ENCODE data around the gene M1AP.

Gene M1AP

DNA sequence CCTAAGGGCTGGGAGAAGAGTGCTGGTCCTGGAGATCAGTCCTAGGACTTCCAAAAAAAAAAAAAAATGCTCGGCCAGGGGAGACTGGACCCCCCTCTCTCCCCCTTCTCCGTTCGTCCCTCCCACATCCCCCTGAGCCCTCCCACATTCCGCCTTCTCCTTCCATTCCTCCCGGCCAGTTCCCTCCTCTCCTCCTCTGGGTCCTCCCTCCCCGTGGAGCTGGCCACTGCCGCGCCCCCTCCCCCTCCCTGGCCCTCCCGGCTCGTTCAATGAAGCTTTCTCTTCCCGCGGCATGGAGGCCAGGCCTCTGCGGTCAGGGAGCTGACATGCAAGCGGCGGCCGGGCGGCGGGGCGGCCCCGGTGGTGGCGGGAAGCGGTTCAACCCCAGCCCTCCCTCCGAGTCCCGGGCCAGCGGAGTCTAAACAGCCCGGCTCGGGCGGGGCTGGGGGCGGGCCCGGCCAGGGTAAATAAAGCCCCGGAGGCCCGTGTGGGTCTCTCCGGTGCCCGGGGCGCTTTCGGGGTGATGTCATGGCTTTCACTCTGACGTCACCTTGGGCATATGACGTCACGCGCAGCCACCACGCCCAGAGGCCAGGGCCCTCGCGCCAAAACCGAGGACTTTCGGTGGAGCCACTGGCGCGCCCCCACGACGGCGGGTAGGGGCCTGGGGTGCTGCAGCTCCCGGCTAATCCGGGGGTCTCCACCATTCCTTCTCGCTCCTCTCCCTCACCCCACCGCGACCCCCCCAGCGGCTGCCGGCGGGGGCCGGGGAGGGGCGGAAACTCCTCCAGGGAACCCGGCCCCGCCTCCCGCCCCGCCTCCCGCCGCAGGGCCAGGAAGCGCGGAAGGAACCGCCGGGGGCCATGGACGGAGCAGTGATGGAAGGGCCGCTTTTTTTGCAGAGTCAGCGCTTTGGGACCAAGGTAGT lies 94.0 kb downstream of the M1AP start, which contains the start of the genes DOK1 and LOXL3:
TSS of gene DOK1 (plus strand) at position 829 of the 928 bp plus-strand sequence. CDS start at position 864, 35 bp downstream.
TSS of gene LOXL3 (minus strand) at position 51 of the 928 bp plus-strand sequence. CDS start 1,308 bp downstream, outside the sequence.
- H3K4me3 Mint-ChIP-seq = peak within 1 kb of the TSS; percentile 94

DNA sequence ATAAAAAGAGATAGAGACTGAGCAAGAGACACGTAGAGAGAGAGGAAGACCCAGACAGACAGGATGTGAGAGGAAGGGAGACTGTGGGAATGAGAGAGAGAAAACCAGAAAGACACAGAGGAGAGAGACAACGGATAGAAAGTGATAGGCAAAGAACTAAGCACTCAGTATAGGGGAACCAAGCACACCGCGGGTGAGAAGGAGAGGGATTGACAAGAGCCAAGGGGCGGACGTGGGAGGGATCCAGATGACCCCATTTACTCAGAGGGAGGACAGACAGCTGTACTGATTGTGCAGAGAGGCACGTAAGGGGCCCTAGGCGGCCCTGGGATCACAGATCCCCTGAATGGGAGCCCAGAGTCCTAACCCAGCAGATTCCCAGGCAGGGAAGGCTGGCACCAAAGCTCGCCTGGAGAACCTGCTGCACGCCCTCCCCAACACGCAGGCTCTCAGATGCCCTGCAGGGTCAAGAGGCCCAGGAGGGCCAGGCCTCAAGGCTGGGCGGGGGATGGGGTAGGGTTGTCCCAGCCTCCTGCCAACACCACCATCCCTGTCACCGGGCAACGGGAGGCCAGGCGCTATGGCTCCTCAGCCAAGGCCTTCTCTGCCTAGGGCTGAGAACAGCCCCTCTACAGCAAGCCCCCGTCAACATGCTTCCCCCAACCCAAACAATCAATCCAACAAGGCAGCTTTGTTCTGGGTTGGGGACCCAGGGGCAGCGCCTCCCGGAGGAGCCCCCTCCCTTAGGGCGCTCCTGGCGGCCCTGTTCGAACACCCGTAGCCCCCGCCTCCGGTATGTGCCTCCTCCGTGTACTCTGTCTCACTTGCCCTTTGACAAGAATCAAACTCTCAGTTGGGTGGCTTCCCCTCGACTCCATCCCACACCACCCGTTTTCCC lies 95.0 kb downstream of the M1AP start:
- ATAC-seq = no peak
- H3K27me3 Mint-ChIP-seq = peaks cover 13% of the 10 kb centered on the region
- H3K9me3 Mint-ChIP-seq = no peaks in the 10 kb centered on the region
- peaks cover 58% of the 10 kb centered on the region for H3K4me1 Mint-ChIP-seq
- peak overlapping the region; percentile 69 for H3K4me3 Mint-ChIP-seq
- H3K36me3 Mint-ChIP-seq = peaks cover 8% of the 10 kb centered on the region
- peak overlapping the region; percentile 80 for H3K27ac Mint-ChIP-seq

More for the DNA sequence above, 94.0 kb downstream of the M1AP start, which contains the start of the genes DOK1 and LOXL3:
- Mint-ChIP-seq H3K27me3 (peaks cover 13% of the 10 kb centered on the region), H3K36me3 (peaks cover 8% of the 10 kb centered on the region), H3K27ac (peak within 1 kb of the TSS; percentile 80), H3K4me1 (peaks cover 54% of the 10 kb centered on the region), H3K9me3 (no peaks in the 10 kb centered on the region)
- peak; percentile 81 for ATAC-seq

DNA sequence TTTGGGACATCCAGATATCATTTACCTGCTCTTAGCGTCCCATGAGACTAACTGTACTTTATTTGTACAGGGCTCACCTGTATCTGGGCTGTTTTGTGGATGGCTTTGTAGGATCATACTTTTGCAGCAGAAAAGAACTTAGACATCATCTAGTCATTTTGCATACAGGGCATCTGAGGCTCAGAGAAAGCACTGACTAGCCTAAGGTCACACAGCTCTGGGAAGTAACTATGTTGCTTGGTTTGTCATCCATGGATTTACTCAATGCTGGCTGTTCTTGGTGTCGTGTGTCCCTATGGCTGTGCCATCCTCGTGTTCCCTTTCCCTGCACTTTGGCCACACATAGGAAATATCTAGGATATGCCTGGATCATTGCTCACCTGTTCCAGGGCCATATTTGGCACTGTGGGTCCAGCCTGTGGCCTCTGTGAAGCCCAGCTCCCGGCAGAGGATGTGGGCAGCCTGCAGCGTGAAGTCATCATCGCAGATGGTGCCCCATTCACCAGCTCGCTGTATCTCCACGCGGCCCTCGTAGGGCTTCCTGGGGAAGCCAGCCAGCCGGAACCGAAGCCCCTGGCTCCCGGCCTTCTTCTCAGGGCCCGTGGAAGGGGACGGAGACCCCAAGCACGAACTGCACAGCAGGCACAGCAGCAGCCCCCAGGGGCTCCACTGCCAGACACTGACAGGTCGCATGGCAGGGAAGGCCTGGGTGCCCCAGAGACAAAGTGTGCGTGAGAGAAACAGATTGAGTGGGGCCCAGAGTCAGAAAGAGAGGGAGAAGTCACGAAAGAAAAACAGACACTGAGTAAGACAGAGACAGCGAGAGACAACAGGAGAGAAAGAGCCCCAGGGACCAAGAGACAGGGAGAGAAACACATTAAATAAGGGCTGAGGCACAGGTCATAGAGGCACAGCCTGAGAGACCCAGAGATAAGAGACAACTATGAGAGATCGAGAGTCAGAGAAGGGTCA lies 95.9 kb downstream of the M1AP start:
- no peaks in the 10 kb centered on the region for H3K9me3 Mint-ChIP-seq
- peak; percentile 34 for ATAC-seq
- H3K36me3 Mint-ChIP-seq = peaks cover 6% of the 10 kb centered on the region
- peaks cover 13% of the 10 kb centered on the region for H3K27me3 Mint-ChIP-seq
- peaks cover 60% of the 10 kb centered on the region for H3K4me1 Mint-ChIP-seq
- H3K4me3 Mint-ChIP-seq = peak overlapping the region; percentile 64
- H3K27ac Mint-ChIP-seq = peak overlapping the region; percentile 80

DNA sequence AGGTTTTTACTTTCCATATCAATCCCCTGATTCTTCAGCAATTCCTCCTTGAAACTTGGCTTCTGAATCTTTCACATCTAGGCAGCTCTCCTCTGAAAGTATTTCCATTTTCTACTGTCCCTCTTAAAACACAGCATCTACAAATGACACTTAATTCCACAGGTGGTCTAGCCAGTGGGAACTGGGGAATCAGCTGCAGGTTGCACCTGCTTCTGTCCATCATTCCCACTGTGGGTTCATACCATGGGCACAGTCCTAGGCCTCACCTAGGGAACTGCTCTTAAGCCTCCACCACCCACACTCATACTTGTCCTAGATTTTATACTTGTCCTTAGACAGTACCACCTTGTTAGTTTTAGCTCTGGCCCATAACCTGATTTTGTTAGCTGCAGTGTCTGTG lies 96.6 kb downstream of the M1AP start:
- Mint-ChIP-seq H3K4me1 (peaks cover 57% of the 10 kb centered on the region), H3K9me3 (no peaks in the 10 kb centered on the region), H3K4me3 (peak overlapping the region; percentile 64)

DNA sequence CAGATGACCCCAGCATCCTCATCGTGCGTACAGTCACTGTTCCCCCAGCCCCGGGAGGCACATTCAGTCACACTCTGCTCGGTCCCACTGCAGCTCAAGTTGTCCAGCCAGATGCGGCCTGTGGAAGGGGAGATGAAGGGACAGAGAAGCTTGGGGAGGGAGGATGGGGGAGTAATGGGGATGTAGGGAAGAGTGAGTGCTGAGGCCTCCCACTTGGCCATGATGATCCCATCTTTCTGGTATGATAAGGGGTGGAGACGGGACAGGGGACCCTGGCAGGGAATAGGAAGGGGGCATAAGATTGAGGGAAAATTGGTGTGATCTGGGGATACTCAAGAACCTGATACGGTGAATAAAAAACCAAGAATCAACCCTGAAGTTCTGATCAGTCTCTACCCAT lies 97.9 kb downstream of the M1AP start:
- H3K36me3 Mint-ChIP-seq = no peaks in the 10 kb centered on the region
- peaks cover 13% of the 10 kb centered on the region for H3K27me3 Mint-ChIP-seq
- no peak overlapping the region for H3K27ac Mint-ChIP-seq
- peak overlapping the region; percentile 39 for H3K4me3 Mint-ChIP-seq
- no peaks in the 10 kb centered on the region for H3K9me3 Mint-ChIP-seq
- no peak for ATAC-seq
- peaks cover 44% of the 10 kb centered on the region for H3K4me1 Mint-ChIP-seq

More for the DNA sequence above, 96.6 kb downstream of the M1AP start:
- ATAC-seq = no peak
- Mint-ChIP-seq H3K27ac (peak overlapping the region; percentile 80), H3K27me3 (peaks cover 13% of the 10 kb centered on the region), H3K36me3 (no peaks in the 10 kb centered on the region)

DNA sequence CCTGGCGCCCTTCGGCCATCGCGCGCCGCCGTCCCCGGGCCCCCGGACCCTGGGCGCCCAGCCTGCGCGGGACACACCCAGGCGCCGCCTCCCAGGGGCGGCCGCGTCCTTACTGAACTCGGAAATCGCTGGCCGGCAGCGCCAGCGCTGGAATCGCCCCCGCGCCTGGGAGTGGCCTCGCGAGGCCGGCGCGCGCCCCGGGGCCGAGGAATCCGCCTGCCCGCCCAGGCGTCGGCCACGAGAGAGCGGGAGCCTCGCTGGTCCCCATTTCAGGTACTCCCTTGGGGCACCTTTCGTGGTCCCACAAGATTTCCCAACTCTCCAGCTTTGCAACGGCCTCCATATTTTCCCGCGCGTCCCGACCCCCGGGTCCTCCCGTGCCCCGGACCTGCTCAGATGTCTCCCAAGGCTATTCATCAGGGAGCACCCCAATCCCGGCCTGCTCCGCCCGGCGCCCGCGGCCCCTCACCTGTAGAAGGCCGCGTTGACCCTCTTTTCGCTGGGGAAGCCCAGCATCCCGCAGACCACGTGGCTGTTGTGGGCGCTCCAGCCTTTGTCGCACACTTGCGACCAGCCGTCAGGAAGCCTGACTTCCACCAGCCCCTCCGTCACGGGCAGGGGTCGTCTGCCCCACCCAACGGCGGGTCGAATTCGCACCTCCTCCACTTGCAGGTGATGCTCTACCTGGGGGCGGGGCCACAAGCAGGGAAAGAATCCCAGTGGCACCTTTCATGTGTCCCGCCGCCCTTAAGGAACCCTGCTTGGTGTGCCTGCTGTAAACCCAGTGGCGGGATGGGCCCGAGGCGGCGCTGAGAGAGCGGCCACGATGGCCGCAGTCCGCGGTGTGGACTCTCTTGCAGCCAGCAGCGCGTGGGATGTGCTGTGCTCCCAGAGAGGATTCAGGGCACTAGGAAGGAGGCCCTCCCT lies 99.0 kb downstream of the M1AP start:
- peak; percentile 50 for ATAC-seq
- peak overlapping the region; percentile 78 for H3K4me3 Mint-ChIP-seq
- no peaks in the 10 kb centered on the region for H3K36me3 Mint-ChIP-seq
- H3K27ac Mint-ChIP-seq = peak overlapping the region; percentile 71
- peaks cover 13% of the 10 kb centered on the region for H3K27me3 Mint-ChIP-seq
- no peaks in the 10 kb centered on the region for H3K9me3 Mint-ChIP-seq
- H3K4me1 Mint-ChIP-seq = peaks cover 43% of the 10 kb centered on the region

DNA sequence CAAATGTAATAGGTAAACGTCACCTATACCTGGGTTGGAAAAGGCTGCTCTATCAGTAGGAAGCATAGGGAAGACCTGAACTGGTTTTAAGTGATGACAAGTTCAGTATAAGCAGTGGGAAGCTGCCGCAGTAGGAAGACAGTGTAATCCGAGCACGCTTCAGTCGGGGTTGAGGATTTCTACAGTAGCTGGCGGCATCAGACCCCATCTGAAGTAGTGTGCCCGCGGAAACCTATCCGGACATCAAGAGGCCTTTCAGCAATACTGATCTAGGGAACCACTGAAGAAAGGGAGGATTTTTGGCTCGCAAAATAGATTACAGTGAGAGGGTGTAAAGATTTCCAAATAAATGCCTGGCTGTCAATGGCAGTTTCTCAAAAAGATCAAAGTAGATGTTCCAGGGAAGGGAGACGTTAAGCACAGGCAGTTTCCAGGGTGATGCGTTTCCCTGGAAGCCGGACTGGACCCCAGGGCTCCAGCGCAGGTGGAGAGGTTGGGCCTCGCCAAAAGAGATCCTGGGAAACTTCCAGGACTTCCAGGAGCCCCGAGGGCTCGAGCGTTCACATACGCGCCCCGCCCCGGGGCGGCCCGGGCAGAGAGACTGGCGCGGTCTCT lies 99.7 kb downstream of the M1AP start:
- peaks cover 13% of the 10 kb centered on the region for H3K27me3 Mint-ChIP-seq
- no peak for ATAC-seq
- H3K4me1 Mint-ChIP-seq = peaks cover 38% of the 10 kb centered on the region
- H3K27ac Mint-ChIP-seq = peak overlapping the region; percentile 35
- H3K9me3 Mint-ChIP-seq = no peaks in the 10 kb centered on the region
- no peaks in the 10 kb centered on the region for H3K36me3 Mint-ChIP-seq
- peak overlapping the region; percentile 75 for H3K4me3 Mint-ChIP-seq

DNA sequence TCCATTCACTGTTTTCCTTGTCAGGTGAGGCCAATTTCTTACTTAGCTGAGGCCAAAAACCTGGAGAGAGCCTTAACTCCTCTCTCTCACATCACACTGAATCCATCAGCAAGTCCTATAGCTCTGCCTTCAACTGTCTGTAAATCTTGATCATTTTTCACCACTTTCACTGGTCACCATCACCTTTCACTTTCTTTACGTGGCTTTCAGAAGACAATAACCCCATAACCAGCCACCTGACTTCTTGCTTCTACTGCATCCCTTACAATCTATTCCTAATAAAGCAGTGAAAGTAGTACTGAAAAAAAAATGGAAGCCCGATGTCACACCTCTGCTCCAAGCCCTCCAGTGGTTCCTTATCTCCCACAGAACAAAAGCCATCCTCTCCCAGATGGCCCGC lies 102.1 kb downstream of the M1AP start:
- Mint-ChIP-seq H3K27me3 (peaks cover 13% of the 10 kb centered on the region), H3K4me3 (no peak overlapping the region), H3K9me3 (no peaks in the 10 kb centered on the region), H3K27ac (no peak overlapping the region), H3K4me1 (peaks cover 16% of the 10 kb centered on the region), H3K36me3 (peaks cover 12% of the 10 kb centered on the region)
- no peak for ATAC-seq

DNA sequence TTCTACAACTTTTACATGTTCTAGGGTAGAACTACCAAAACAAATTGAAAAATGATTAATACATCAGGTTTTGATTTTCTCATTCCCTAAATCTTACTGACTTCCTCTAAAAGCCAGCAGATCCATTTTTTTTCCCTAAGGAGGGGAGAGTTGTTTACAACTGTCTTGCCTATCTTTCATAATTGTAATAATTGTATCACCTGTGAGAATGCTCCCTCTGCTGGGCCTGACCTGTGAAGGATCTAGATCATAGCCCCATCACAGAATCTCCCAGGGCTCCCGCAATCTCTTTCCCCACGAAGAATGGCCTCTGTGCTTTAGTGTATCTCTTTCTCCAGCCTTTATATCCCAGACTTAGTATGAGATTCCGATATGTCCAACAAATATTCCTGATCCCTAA lies 103.5 kb downstream of the M1AP start:
- no peak overlapping the region for H3K4me3 Mint-ChIP-seq
- peaks cover 5% of the 10 kb centered on the region for H3K27me3 Mint-ChIP-seq
- no peak for ATAC-seq
- H3K4me1 Mint-ChIP-seq = peaks cover 14% of the 10 kb centered on the region
- H3K36me3 Mint-ChIP-seq = peaks cover 12% of the 10 kb centered on the region
- H3K9me3 Mint-ChIP-seq = no peaks in the 10 kb centered on the region
- no peak overlapping the region for H3K27ac Mint-ChIP-seq

DNA sequence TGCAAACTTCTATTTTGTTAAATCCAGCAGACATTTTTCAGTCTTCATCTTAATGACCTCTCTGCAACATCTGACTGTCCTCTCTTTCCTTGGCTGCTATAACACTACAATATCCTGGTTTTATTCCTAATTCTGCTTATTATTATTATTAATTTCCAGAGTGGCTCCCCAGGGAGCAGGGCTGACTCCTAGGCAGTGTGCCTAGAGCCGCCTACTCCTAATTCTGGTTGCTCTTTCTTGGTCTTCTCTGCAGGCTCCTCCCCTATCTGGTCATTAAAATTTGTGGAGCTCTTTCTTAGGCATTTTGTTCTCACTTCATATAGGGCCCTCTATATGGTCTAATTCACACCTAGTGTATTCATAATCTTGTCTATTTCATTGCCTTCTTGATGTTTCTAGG lies 105.2 kb downstream of the M1AP start:
- no peak for ATAC-seq
- H3K27ac Mint-ChIP-seq = no peak overlapping the region
- peaks cover 21% of the 10 kb centered on the region for H3K4me1 Mint-ChIP-seq
- no peaks in the 10 kb centered on the region for H3K9me3 Mint-ChIP-seq
- H3K36me3 Mint-ChIP-seq = peaks cover 16% of the 10 kb centered on the region
- H3K27me3 Mint-ChIP-seq = no peaks in the 10 kb centered on the region
- H3K4me3 Mint-ChIP-seq = no peak overlapping the region

DNA sequence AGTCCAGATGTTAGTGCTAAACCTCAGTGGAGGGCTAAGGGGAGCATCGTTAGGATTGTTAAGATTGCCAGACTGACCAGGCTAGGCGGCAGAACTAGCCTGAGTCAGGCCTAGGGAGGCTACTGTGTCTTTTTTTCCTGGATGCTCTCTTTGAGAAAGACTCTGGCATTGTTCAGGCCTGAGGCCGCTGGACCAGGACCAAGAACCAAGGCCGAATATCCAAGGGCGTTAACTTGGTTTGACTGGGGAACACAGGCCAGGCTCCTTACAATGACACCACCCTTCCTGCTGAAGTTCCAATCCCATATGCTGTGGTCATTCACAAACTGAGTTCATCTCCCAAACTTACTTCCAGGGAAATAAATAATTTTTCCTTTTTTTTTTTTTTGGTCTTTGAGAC lies 107.8 kb downstream of the M1AP start:
- Mint-ChIP-seq H3K27ac (peak overlapping the region; percentile 89), H3K36me3 (peaks cover 16% of the 10 kb centered on the region), H3K4me1 (peaks cover 37% of the 10 kb centered on the region), H3K4me3 (no peak overlapping the region), H3K9me3 (no peaks in the 10 kb centered on the region), H3K27me3 (no peaks in the 10 kb centered on the region)
- no peak for ATAC-seq

DNA sequence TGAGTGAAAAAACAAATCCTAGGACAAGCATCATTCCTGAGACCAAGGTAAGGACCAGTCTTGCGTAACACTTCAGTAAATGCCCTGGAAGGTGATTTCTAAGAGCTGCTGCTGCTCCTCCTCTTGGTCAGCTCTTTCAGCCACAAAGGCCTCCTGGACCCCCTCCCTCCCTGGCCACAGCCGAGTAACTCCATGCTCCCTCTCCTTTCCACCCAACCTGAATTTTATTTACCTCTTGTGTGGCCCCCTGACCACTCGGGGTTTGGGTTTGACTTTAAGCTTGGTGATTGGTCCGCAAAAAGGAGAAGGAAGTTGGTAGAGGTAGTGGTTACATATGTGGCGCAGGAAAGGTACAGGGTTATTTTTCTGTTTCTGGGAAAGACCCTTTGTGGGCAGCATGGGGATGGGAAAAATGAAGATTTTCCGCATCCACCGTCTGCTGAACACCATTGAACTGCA lies 109.2 kb downstream of the M1AP start:
- H3K36me3 Mint-ChIP-seq = peaks cover 16% of the 10 kb centered on the region
- H3K9me3 Mint-ChIP-seq = no peaks in the 10 kb centered on the region
- H3K27me3 Mint-ChIP-seq = no peaks in the 10 kb centered on the region
- H3K4me3 Mint-ChIP-seq = peak overlapping the region; percentile 61
- peak overlapping the region; percentile 89 for H3K27ac Mint-ChIP-seq
- ATAC-seq = peak; percentile 73
- H3K4me1 Mint-ChIP-seq = peaks cover 37% of the 10 kb centered on the region

DNA sequence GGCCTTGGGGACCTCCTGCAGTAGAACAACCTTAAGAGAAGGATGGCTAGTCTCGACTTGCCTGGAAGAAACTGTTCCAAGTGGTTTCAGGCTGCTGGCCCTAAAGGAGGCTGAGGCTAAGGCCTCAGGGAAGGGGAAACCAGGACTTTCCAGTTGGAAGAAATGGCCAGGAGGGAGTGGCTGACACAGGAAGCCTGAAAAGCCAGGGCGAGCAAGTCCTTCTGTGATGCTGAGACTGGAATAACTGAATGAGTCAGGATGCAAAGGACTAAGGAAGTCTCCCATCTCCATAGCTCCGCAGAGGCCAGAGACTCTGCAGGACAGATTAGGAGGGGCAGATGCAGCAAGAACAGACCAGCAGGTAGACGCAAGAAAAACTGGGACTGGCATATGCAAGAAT lies 111.0 kb downstream of the M1AP start:
- Mint-ChIP-seq H3K27me3 (no peaks in the 10 kb centered on the region), H3K4me1 (peaks cover 41% of the 10 kb centered on the region), H3K9me3 (no peaks in the 10 kb centered on the region), H3K4me3 (no peak overlapping the region), H3K27ac (no peak overlapping the region), H3K36me3 (peaks cover 13% of the 10 kb centered on the region)
- no peak for ATAC-seq

Measured in stimulated activated memory B cell treated with anti-CD40 and anti-IgM and Interleukin-4, amounts not matched to agents 10 μg/mL and 1 μg/mL and 100 μg/mL, for 72 hours (primary cell).